HG02763 (cell line): ENCODE results near the gene GHRHR.

Experiments used
- ATAC-seq: cut with Tn5 transposase; IDR thresholded peaks from one replicate; pipeline ENCODE4 v1.9.1; 2021; ENCODE audit warnings: mild to moderate bottlenecking, moderate library complexity; ENCODE audit not compliant: unreplicated experiment

GHRHR gene

GRCh38 chr7:30965883-30966282 lies 2.1 kb downstream of the GHRHR start:
- no peak for ATAC-seq

GRCh38 chr7:30968294-30968693 lies 4.5 kb downstream of the GHRHR start:
- no peak for ATAC-seq

- ATAC-seq, result no peak
Observed at GRCh38 chr7:30968747-30969603, 5.2 kb downstream of the GHRHR start.

GRCh38 chr7:30969604-30969970 lies 5.8 kb downstream of the GHRHR start:
- no peak for ATAC-seq

- ATAC-seq, result no peak
Observed at GRCh38 chr7:30970074-30970473, 6.3 kb downstream of the GHRHR start.

GRCh38 chr7:30970594-30971094 lies 6.9 kb downstream of the GHRHR start:
- ATAC-seq, result no peak

GRCh38 chr7:30971440-30971839 lies 7.7 kb downstream of the GHRHR start:
- ATAC-seq, result no peak

- no peak for ATAC-seq
Observed at GRCh38 chr7:30971840-30972563, 8.2 kb downstream of the GHRHR start.

GRCh38 chr7:30973292-30973691 lies 9.5 kb downstream of the GHRHR start:
- ATAC-seq, result no peak

- no peak for ATAC-seq
Observed at GRCh38 chr7:30973791-30974604, 10.2 kb downstream of the GHRHR start.

- ATAC-seq, result peak; percentile 94
Observed at GRCh38 chr7:30974605-30975255, 11.0 kb downstream of the GHRHR start.

- ATAC-seq, result no peak
Observed at GRCh38 chr7:30975256-30975899, 11.6 kb downstream of the GHRHR start.

- ATAC-seq, result no peak
Observed at GRCh38 chr7:30976381-30976780, 12.6 kb downstream of the GHRHR start.

- ATAC-seq, result no peak
Observed at GRCh38 chr7:30977222-30977621, 13.5 kb downstream of the GHRHR start.

- ATAC-seq, result no peak
Observed at GRCh38 chr7:30977896-30978564, 14.3 kb downstream of the GHRHR start.

- ATAC-seq, result no peak
Observed at GRCh38 chr7:30979027-30979426, 15.3 kb downstream of the GHRHR start.

GRCh38 chr7:30980194-30980593 lies 16.4 kb downstream of the GHRHR start:
- no peak for ATAC-seq

GRCh38 chr7:30980751-30981150 lies 17.0 kb downstream of the GHRHR start:
- no peak for ATAC-seq

GRCh38 chr7:30983042-30983913 lies 19.5 kb downstream of the GHRHR start:
- peak; percentile 90 for ATAC-seq
